Activated CD4-positive, alpha-beta T cell treated with anti-CD3 and anti-CD28 coated beads, Interleukin-2, amount 10 ng/mL, durations not matched to agents 7 days and 5 days (primary cell): ENCODE measurements around the gene CAMK2G. TPM values are rescaled to one million over a fixed set of nuclear protein-coding genes. Genes with fewer than 3 reads are reported as not detected.

ENCODE experiments used
- CTCF ChIA-PET: fragments of 350-600 bp; sonication (Branson Sonifier 250); formaldehyde crosslinking; loops from one replicate; lab custom pipeline; 2021; ENCODE audit warnings: antibody characterized with exemption; lab: Charles Lee
- POLR2A ChIA-PET: fragments of 350-600 bp; sonication (Branson Sonifier 250); formaldehyde crosslinking; loops from one replicate; lab custom pipeline; 2021; ENCODE audit warnings: antibody characterized with exemption; lab: Charles Lee
- DNase-seq: peaks from one replicate; pipeline ENCODE4 v3.0.0-alpha.2; 2020
- H3K27ac Mint-ChIP-seq: one replicate; pipeline ENCODE4 v1.8.0; 2021; ENCODE audit warnings: mild to moderate bottlenecking, moderate library complexity, mixed read lengths
- H3K27me3 Mint-ChIP-seq: one replicate; pipeline ENCODE4 v1.8.0; 2021; ENCODE audit warnings: mixed read lengths
- H3K36me3 Mint-ChIP-seq: one replicate; pipeline ENCODE4 v1.8.0; 2021; ENCODE audit warnings: low read depth, mixed read lengths
- H3K4me1 Mint-ChIP-seq: one replicate; pipeline ENCODE4 v1.8.0; 2021; ENCODE audit warnings: mixed read lengths
- H3K4me3 Mint-ChIP-seq: one replicate; pipeline ENCODE4 v1.8.0; 2021; ENCODE audit warnings: mild to moderate bottlenecking, moderate library complexity, mixed read lengths
- H3K9me3 Mint-ChIP-seq: one replicate; pipeline ENCODE4 v1.8.0; 2021; ENCODE audit warnings: mixed read lengths
- total RNA-seq, 2 experiments: library from RNA; stranded (reverse); gene quantifications; one replicate each; pipeline ENCODE4 v1.2.3, GENCODE V29; 2021

Gene CAMK2G
- total RNA-seq, 2 experiments from 2014 or later, result 54.4 to 55.8 TPM

- CTCF ChIA-PET, result interaction anchor here (11.8 kb wide), 1 partner anchor 10 kb away, joined by 103 read pairs; a partner anchor contains a TSS
- POLR2A ChIA-PET, result interaction anchor here (0.6 kb wide), 1 partner anchor 17 kb away, joined by 3 read pairs; no protein-coding TSS in a partner anchor
- H3K27me3 Mint-ChIP-seq, result no peaks in the 10 kb centered on the region
Measured at GRCh38 chr10:73779539-73780197, 94.7 kb downstream of the CAMK2G start.

GRCh38 chr10:73779018-73779417 is 95.3 kb downstream of the CAMK2G start:
- no peak overlapping the region for H3K27ac Mint-ChIP-seq
- H3K9me3 Mint-ChIP-seq, result no peaks in the 10 kb centered on the region
- H3K27me3 Mint-ChIP-seq, result no peaks in the 10 kb centered on the region
- H3K4me3 Mint-ChIP-seq, result no peak overlapping the region
- peaks cover 63% of the 10 kb centered on the region for H3K4me1 Mint-ChIP-seq
- ChIA-PET CTCF (interaction anchor here (1.0 to 11.8 kb wide), 3 partner anchors 10 to 17 kb away, joined by 3 to 103 read pairs (median 3); a partner anchor contains a TSS), POLR2A (interaction anchor here (0.7 kb wide), 1 partner anchor 179 kb away, joined by 5 read pairs; no protein-coding TSS in a partner anchor)
- DNase-seq, result no peak
- H3K36me3 Mint-ChIP-seq, result peaks cover 43% of the 10 kb centered on the region

More at GRCh38 chr10:73779539-73780197, 94.7 kb downstream of the CAMK2G start:
- Mint-ChIP-seq H3K36me3 (peaks cover 37% of the 10 kb centered on the region), H3K4me3 (peak overlapping the region; percentile 46), H3K27ac (no peak overlapping the region), H3K9me3 (no peaks in the 10 kb centered on the region), H3K4me1 (peaks cover 62% of the 10 kb centered on the region)
- no peak for DNase-seq

GRCh38 chr10:73774637-73775036 is 99.7 kb downstream of the CAMK2G start:
- H3K4me3 Mint-ChIP-seq, result peak overlapping the region; percentile 95
- no peak for DNase-seq
- H3K27ac Mint-ChIP-seq, result no peak overlapping the region
- ChIA-PET CTCF (interaction anchor here (5.0 kb wide), 1 partner anchor 105 kb away, joined by 18 read pairs; no protein-coding TSS in a partner anchor), POLR2A (no interaction called here)
- peaks cover 57% of the 10 kb centered on the region for H3K4me1 Mint-ChIP-seq
- no peaks in the 10 kb centered on the region for H3K9me3 Mint-ChIP-seq
- H3K27me3 Mint-ChIP-seq, result no peaks in the 10 kb centered on the region
- peaks cover 64% of the 10 kb centered on the region for H3K36me3 Mint-ChIP-seq

GRCh38 chr10:73773152-73773879 is 101.0 kb downstream of the CAMK2G start:
- ChIA-PET CTCF (interaction anchor here (0.7 to 9.8 kb wide), 10 partner anchors 10 to 1433 kb away, joined by 3 to 103 read pairs (median 4); partner anchors contain the start of genes CHCHD1 and ZSWIM8), POLR2A (interaction anchor here (0.5 to 2.1 kb wide), 2 partner anchors 8 to 224 kb away, joined by 5 to 9 read pairs; partner anchors contain the start of gene CHCHD1)
- peak overlapping the region; percentile 94 for H3K27ac Mint-ChIP-seq
- H3K36me3 Mint-ChIP-seq, result peaks cover 65% of the 10 kb centered on the region
- no peaks in the 10 kb centered on the region for H3K9me3 Mint-ChIP-seq
- no peaks in the 10 kb centered on the region for H3K27me3 Mint-ChIP-seq
- H3K4me1 Mint-ChIP-seq, result peaks cover 64% of the 10 kb centered on the region
- DNase-seq, result peak; percentile 32
- peak overlapping the region; percentile 95 for H3K4me3 Mint-ChIP-seq

GRCh38 chr10:73772281-73773151 is 101.8 kb downstream of the CAMK2G start:
- Mint-ChIP-seq H3K4me1 (peaks cover 69% of the 10 kb centered on the region), H3K36me3 (peaks cover 70% of the 10 kb centered on the region)

GRCh38 chr10:73771722-73772280 is 102.6 kb downstream of the CAMK2G start:
- H3K36me3 Mint-ChIP-seq, result peaks cover 70% of the 10 kb centered on the region
- ChIA-PET CTCF (interaction anchor here (1.0 to 9.8 kb wide), 7 partner anchors 9 to 182 kb away, joined by 3 to 103 read pairs (median 10); partner anchors contain the start of genes CHCHD1 and ZSWIM8), POLR2A (interaction anchor here (1.0 to 2.1 kb wide), 2 partner anchors 9 to 10 kb away, joined by 5 to 9 read pairs; partner anchors contain the start of gene CHCHD1)
- H3K4me1 Mint-ChIP-seq, result peaks cover 67% of the 10 kb centered on the region
- peak overlapping the region; percentile 94 for H3K27ac Mint-ChIP-seq
- peak; percentile 80 for DNase-seq
- H3K9me3 Mint-ChIP-seq, result no peaks in the 10 kb centered on the region
- H3K27me3 Mint-ChIP-seq, result no peaks in the 10 kb centered on the region
- peak overlapping the region; percentile 95 for H3K4me3 Mint-ChIP-seq

More at GRCh38 chr10:73772281-73773151, 101.8 kb downstream of the CAMK2G start:
- Mint-ChIP-seq H3K9me3 (no peaks in the 10 kb centered on the region), H3K27ac (peak overlapping the region; percentile 94), H3K4me3 (peak overlapping the region; percentile 95), H3K27me3 (no peaks in the 10 kb centered on the region)
- DNase-seq, result peak; percentile 79
- CTCF ChIA-PET, result interaction anchor here (0.9 to 9.8 kb wide), 11 partner anchors 9 to 181 kb away, joined by 3 to 103 read pairs (median 4); partner anchors contain the start of genes CHCHD1 and ZSWIM8
- POLR2A ChIA-PET, result interaction anchor here (0.5 to 2.1 kb wide), 3 partner anchors 9 to 225 kb away, joined by 5 to 9 read pairs (median 5); partner anchors contain the start of gene CHCHD1

GRCh38 chr10:73769396-73769795 is 105.0 kb downstream of the CAMK2G start:
- Mint-ChIP-seq H3K27ac (peak overlapping the region; percentile 47), H3K4me1 (peaks cover 57% of the 10 kb centered on the region), H3K27me3 (no peaks in the 10 kb centered on the region), H3K36me3 (peaks cover 77% of the 10 kb centered on the region), H3K9me3 (no peaks in the 10 kb centered on the region), H3K4me3 (no peak overlapping the region)
- ChIA-PET CTCF (interaction anchor here (0.5 to 9.8 kb wide), 9 partner anchors 10 to 600 kb away, joined by 3 to 103 read pairs (median 4); partner anchors contain the start of genes CHCHD1, SEC24C and ZSWIM8), POLR2A (no interaction called here)
- no peak for DNase-seq

GRCh38 chr10:73768881-73769280 is 105.5 kb downstream of the CAMK2G start:
- DNase-seq, result peak; percentile 80
- POLR2A ChIA-PET, result no interaction called here
- CTCF ChIA-PET, result interaction anchor here (0.6 to 9.8 kb wide), 9 partner anchors 10 to 533 kb away, joined by 3 to 103 read pairs (median 4); partner anchors contain the start of genes CHCHD1, SEC24C and ZSWIM8
- Mint-ChIP-seq H3K4me3 (no peak overlapping the region), H3K27ac (peak overlapping the region; percentile 28), H3K27me3 (no peaks in the 10 kb centered on the region), H3K4me1 (peaks cover 52% of the 10 kb centered on the region), H3K9me3 (no peaks in the 10 kb centered on the region), H3K36me3 (peaks cover 75% of the 10 kb centered on the region)

- H3K4me3 Mint-ChIP-seq, result no peak overlapping the region
- H3K4me1 Mint-ChIP-seq, result peaks cover 51% of the 10 kb centered on the region
- peaks cover 79% of the 10 kb centered on the region for H3K36me3 Mint-ChIP-seq
- H3K27me3 Mint-ChIP-seq, result no peaks in the 10 kb centered on the region
- no peak for DNase-seq
- POLR2A ChIA-PET, result no interaction called here
- H3K27ac Mint-ChIP-seq, result no peak overlapping the region
- no peaks in the 10 kb centered on the region for H3K9me3 Mint-ChIP-seq
- CTCF ChIA-PET, result interaction anchor here (1.3 to 9.8 kb wide), 4 partner anchors 7 to 18 kb away, joined by 5 to 103 read pairs (median 12); partner anchors contain the start of genes CHCHD1 and ZSWIM8
Measured at GRCh38 chr10:73765066-73765465, 109.3 kb downstream of the CAMK2G start.

- no peaks in the 10 kb centered on the region for H3K9me3 Mint-ChIP-seq
Measured at GRCh38 chr10:73763343-73763742, 111.0 kb downstream of the CAMK2G start.

GRCh38 chr10:73762915-73763314 is 111.4 kb downstream of the CAMK2G start:
- H3K4me1 Mint-ChIP-seq, result peaks cover 56% of the 10 kb centered on the region
- H3K27me3 Mint-ChIP-seq, result no peaks in the 10 kb centered on the region
- CTCF ChIA-PET, result interaction anchor here (1.4 to 3.6 kb wide), 4 partner anchors 9 to 18 kb away, joined by 3 to 16 read pairs (median 8); partner anchors contain the start of gene SEC24C
- H3K36me3 Mint-ChIP-seq, result peaks cover 74% of the 10 kb centered on the region
- POLR2A ChIA-PET, result interaction anchor here (1.4 kb wide), 1 partner anchor 9 kb away, joined by 5 read pairs; a partner anchor contains a TSS
- no peak overlapping the region for H3K4me3 Mint-ChIP-seq
- no peak for DNase-seq
- H3K27ac Mint-ChIP-seq, result peak overlapping the region; percentile 21
- no peaks in the 10 kb centered on the region for H3K9me3 Mint-ChIP-seq

More at GRCh38 chr10:73763343-73763742, 111.0 kb downstream of the CAMK2G start:
- Mint-ChIP-seq H3K27me3 (no peaks in the 10 kb centered on the region), H3K4me1 (peaks cover 53% of the 10 kb centered on the region), H3K27ac (no peak overlapping the region), H3K4me3 (no peak overlapping the region), H3K36me3 (peaks cover 77% of the 10 kb centered on the region)
- no peak for DNase-seq
- ChIA-PET CTCF (interaction anchor here (1.4 to 3.6 kb wide), 4 partner anchors 9 to 19 kb away, joined by 3 to 16 read pairs (median 8); partner anchors contain the start of gene SEC24C), POLR2A (interaction anchor here (1.4 kb wide), 1 partner anchor 9 kb away, joined by 5 read pairs; a partner anchor contains a TSS)
